HEK293 (cell line): ENCODE results near the gene CXCL6.

Experiments
- CTCF ChIA-PET: fragments of 350-600 bp; formaldehyde crosslinking; extraction: SDS; loops from one replicate; lab custom pipeline; 2021; ENCODE audit warnings: antibody characterized with exemption; lab: Yijun Ruan, JAX
- POLR2A ChIA-PET: fragments of 300-600 bp; formaldehyde crosslinking; extraction: SDS; loops from one replicate; lab custom pipeline; 2020; ENCODE audit warnings: antibody characterized with exemption, inconsistent platforms; lab: Yijun Ruan, JAX
- H3K27ac ChIP-seq: fragments of 200-500 bp; sonication (Bioruptor generic); 2 replicates; pipeline ENCODE4 v1.5.1; 2014; ENCODE audit warnings: low read depth, low read length, control low read depth, inconsistent platforms; ENCODE audit errors: extremely low read depth
- H3K36me3 ChIP-seq, 2 experiments: fragments of 200-500 bp in 1 of 2; sonication (Bioruptor generic) in 1 of 2; 1 replicate in 1 of 2; 2 replicates in 1 of 2; pipeline ENCODE4 v1.5.1; 2014 to 2017; ENCODE audit warnings: inconsistent platforms in 2 of 2, low read length in 2 of 2; ENCODE audit not compliant: control insufficient read depth in 2 of 2, insufficient read depth in 1 of 2
- H3K4me1 ChIP-seq: fragments of 200-500 bp; sonication (Bioruptor generic); 2 replicates; pipeline ENCODE4 v1.5.1; 2014; ENCODE audit warnings: mild to moderate bottlenecking, low read length, inconsistent platforms; ENCODE audit not compliant: control insufficient read depth, insufficient read depth
- H3K4me3 ChIP-seq: 2 replicates; pipeline ENCODE4 v1.5.1; 2011; ENCODE audit warnings: low read depth, mild to moderate bottlenecking, control low read depth, low read length, moderate library complexity
- H3K9me3 ChIP-seq: fragments of 200-500 bp; sonication (Bioruptor generic); 2 replicates; pipeline ENCODE4 v1.5.1; 2014; ENCODE audit warnings: low read depth, low read length, inconsistent platforms; ENCODE audit not compliant: control insufficient read depth, insufficient read depth
- GLI4 ChIP-seq: fragments of 450-650 bp; formaldehyde crosslinking; IDR thresholded peaks from 2 replicates; pipeline ENCODE4 v1.5.1; 2016; ENCODE audit warnings: missing biosample characterization, missing genetic modification characterization
- MYNN ChIP-seq: fragments of 450-650 bp; formaldehyde crosslinking; IDR thresholded peaks from 2 replicates; pipeline ENCODE4 v1.5.1; 2016; ENCODE audit warnings: missing biosample characterization, missing genetic modification characterization, borderline replicate concordance
- PRDM1 ChIP-seq: fragments of 450-650 bp; formaldehyde crosslinking; IDR thresholded peaks from 2 replicates; pipeline ENCODE4; 2016; ENCODE audit warnings: missing biosample characterization, missing genetic modification characterization
- SALL2 ChIP-seq: fragments of 450-650 bp; formaldehyde crosslinking; IDR thresholded peaks from 2 replicates; pipeline ENCODE4 v1.5.0; 2017; ENCODE audit warnings: missing biosample characterization, mild to moderate bottlenecking, missing genetic modification characterization, borderline replicate concordance
- TRIM28 ChIP-seq: IDR thresholded peaks from 2 replicates; pipeline ENCODE4 v1.6.1; 2011; ENCODE audit warnings: low read length, control low read depth, borderline replicate concordance
- WT1 ChIP-seq: fragments of 450-650 bp; formaldehyde crosslinking; IDR thresholded peaks from 2 replicates; pipeline ENCODE4 v1.5.1; 2016; ENCODE audit warnings: missing biosample characterization, missing genetic modification characterization
- ZBTB21 ChIP-seq: fragments of 450-650 bp; formaldehyde crosslinking; IDR thresholded peaks from 2 replicates; pipeline ENCODE4 v1.5.1; 2017; ENCODE audit warnings: missing biosample characterization, missing genetic modification characterization
- ZFP41 ChIP-seq: fragments of 450-650 bp; formaldehyde crosslinking; IDR thresholded peaks from 2 replicates; pipeline ENCODE4 v1.5.1; 2016; ENCODE audit warnings: missing biosample characterization, missing genetic modification characterization, borderline replicate concordance
- ZNF10 ChIP-seq: fragments of 450-650 bp; formaldehyde crosslinking; IDR thresholded peaks from 2 replicates; pipeline ENCODE4 v1.5.1; 2017; ENCODE audit warnings: missing biosample characterization, missing genetic modification characterization
- ZNF140 ChIP-seq: fragments of 450-650 bp; formaldehyde crosslinking; IDR thresholded peaks from 2 replicates; pipeline ENCODE4 v1.5.1; 2016; ENCODE audit warnings: missing biosample characterization, missing genetic modification characterization
- ZNF280D ChIP-seq: fragments of 450-650 bp; formaldehyde crosslinking; IDR thresholded peaks from 2 replicates; pipeline ENCODE4 v1.5.1; 2016; ENCODE audit warnings: missing biosample characterization, missing genetic modification characterization
- ZNF473 ChIP-seq: fragments of 450-650 bp; formaldehyde crosslinking; IDR thresholded peaks from 2 replicates; pipeline ENCODE4 v1.5.1; 2017; ENCODE audit warnings: missing biosample characterization, missing genetic modification characterization
- ZNF501 ChIP-seq: fragments of 450-650 bp; formaldehyde crosslinking; IDR thresholded peaks from 2 replicates; pipeline ENCODE4 v1.5.1; 2016; ENCODE audit warnings: missing biosample characterization, missing genetic modification characterization
- ZNF513 ChIP-seq: fragments of 450-650 bp; IDR thresholded peaks from 2 replicates; pipeline ENCODE4 v1.5.1; 2018; ENCODE audit warnings: missing biosample characterization, missing genetic modification characterization
- ZNF529 ChIP-seq: fragments of 450-650 bp; formaldehyde crosslinking; IDR thresholded peaks from 2 replicates; pipeline ENCODE4 v1.5.1; 2017; ENCODE audit warnings: missing genetic modification characterization, missing biosample characterization; ENCODE audit not compliant: insufficient replicate concordance
- ZNF555 ChIP-seq: fragments of 450-650 bp; formaldehyde crosslinking; conservative IDR thresholded peaks from 2 replicates; pipeline ENCODE4 v1.5.1; 2017; ENCODE audit warnings: missing biosample characterization, mild to moderate bottlenecking, missing genetic modification characterization, inconsistent platforms
- ZNF571 ChIP-seq: fragments of 450-650 bp; formaldehyde crosslinking; IDR thresholded peaks from 2 replicates; pipeline ENCODE4 v1.5.0; 2017; ENCODE audit warnings: missing biosample characterization, missing genetic modification characterization
- ZNF664 ChIP-seq: fragments of 450-650 bp; formaldehyde crosslinking; IDR thresholded peaks from 2 replicates; pipeline ENCODE4 v1.5.1; 2016; ENCODE audit warnings: missing biosample characterization, missing genetic modification characterization
- TF ChIP-seq, protein P1 (sequence below): fragments of 450-650 bp; formaldehyde crosslinking; IDR thresholded peaks from 2 replicates; pipeline ENCODE4 v1.5.1; 2016; ENCODE audit warnings: missing biosample characterization, missing genetic modification characterization
- TF ChIP-seq, protein P2 (sequence below): fragments of 450-650 bp; formaldehyde crosslinking; IDR thresholded peaks from 2 replicates; pipeline ENCODE4 v1.5.1; 2016; ENCODE audit warnings: missing biosample characterization, missing genetic modification characterization
- TF ChIP-seq, protein P3 (sequence below): fragments of 450-650 bp; formaldehyde crosslinking; IDR thresholded peaks from 2 replicates; pipeline ENCODE4 v1.5.1; 2016; ENCODE audit warnings: missing biosample characterization, missing genetic modification characterization
- TF ChIP-seq, protein P4 (sequence below): fragments of 450-650 bp; formaldehyde crosslinking; IDR thresholded peaks from 2 replicates; pipeline ENCODE4 v1.5.1; 2016; ENCODE audit warnings: missing biosample characterization, missing genetic modification characterization
- TF ChIP-seq, protein P5 (sequence below): fragments of 450-650 bp; formaldehyde crosslinking; IDR thresholded peaks from 2 replicates; pipeline ENCODE4 v1.5.1; 2017; ENCODE audit warnings: missing biosample characterization, missing genetic modification characterization

The CXCL6 gene

GRCh38 chr4:73868206-73869129 lies 32.0 kb downstream of the CXCL6 start:
- Histone ChIP-seq H3K36me3 (no peaks in the 10 kb centered on the region), H3K9me3 (no peaks in the 10 kb centered on the region), H3K4me1 (no peaks in the 10 kb centered on the region), H3K27ac (peak overlapping the region; percentile 46; the same call in 1 of the 2 replicates), H3K4me3 (peak overlapping the region; percentile 48)
- ChIA-PET POLR2A (no interaction called here), CTCF (interaction anchor here (0.5 to 1.0 kb wide), 6 partner anchors 17 to 230 kb away, joined by 3 to 5 read pairs (median 3); partner anchors contain the start of gene CXCL2)
- TF ChIP-seq ZNF501 (tag by site-specific recombination), result no peak
- TF ChIP-seq ZNF555 (tag by site-specific recombination), result no peak
- no peak for TF ChIP-seq ZNF529 (tag by site-specific recombination)
- TF ChIP-seq ZNF571, result no peak
- TF ChIP-seq, protein P1, sequence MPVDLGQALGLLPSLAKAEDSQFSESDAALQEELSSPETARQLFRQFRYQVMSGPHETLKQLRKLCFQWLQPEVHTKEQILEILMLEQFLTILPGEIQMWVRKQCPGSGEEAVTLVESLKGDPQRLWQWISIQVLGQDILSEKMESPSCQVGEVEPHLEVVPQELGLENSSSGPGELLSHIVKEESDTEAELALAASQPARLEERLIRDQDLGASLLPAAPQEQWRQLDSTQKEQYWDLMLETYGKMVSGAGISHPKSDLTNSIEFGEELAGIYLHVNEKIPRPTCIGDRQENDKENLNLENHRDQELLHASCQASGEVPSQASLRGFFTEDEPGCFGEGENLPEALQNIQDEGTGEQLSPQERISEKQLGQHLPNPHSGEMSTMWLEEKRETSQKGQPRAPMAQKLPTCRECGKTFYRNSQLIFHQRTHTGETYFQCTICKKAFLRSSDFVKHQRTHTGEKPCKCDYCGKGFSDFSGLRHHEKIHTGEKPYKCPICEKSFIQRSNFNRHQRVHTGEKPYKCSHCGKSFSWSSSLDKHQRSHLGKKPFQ, result no peak
- TF ChIP-seq ZNF513 (tag by site-specific recombination), result no peak
- TF ChIP-seq, protein P2, sequence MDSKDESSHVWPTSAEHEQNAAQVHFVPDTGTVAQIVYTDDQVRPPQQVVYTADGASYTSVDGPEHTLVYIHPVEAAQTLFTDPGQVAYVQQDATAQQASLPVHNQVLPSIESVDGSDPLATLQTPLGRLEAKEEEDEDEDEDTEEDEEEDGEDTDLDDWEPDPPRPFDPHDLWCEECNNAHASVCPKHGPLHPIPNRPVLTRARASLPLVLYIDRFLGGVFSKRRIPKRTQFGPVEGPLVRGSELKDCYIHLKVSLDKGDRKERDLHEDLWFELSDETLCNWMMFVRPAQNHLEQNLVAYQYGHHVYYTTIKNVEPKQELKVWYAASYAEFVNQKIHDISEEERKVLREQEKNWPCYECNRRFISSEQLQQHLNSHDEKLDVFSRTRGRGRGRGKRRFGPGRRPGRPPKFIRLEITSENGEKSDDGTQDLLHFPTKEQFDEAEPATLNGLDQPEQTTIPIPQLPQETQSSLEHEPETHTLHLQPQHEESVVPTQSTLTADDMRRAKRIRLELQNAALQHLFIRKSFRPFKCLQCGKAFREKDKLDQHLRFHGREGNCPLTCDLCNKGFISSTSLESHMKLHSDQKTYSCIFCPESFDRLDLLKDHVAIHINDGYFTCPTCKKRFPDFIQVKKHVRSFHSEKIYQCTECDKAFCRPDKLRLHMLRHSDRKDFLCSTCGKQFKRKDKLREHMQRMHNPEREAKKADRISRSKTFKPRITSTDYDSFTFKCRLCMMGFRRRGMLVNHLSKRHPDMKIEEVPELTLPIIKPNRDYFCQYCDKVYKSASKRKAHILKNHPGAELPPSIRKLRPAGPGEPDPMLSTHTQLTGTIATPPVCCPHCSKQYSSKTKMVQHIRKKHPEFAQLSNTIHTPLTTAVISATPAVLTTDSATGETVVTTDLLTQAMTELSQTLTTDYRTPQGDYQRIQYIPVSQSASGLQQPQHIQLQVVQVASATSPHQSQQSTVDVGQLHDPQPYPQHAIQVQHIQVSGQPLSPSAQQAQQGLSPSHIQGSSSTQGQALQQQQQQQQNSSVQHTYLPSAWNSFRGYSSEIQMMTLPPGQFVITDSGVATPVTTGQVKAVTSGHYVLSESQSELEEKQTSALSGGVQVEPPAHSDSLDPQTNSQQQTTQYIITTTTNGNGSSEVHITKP (tag by site-specific recombination), result 0 out of 2 replicates have a peak, but pooled peaks have one; percentile 42
- no peak for TF ChIP-seq MYNN (tag by site-specific recombination)
- TF ChIP-seq, protein P3, sequence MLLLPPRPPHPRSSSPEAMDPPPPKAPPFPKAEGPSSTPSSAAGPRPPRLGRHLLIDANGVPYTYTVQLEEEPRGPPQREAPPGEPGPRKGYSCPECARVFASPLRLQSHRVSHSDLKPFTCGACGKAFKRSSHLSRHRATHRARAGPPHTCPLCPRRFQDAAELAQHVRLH (tag by site-specific recombination), result no peak
- no peak for TF ChIP-seq PRDM1 (tag by site-specific recombination)
- no peak for TF ChIP-seq ZNF140 (tag by site-specific recombination)
- no peak for TF ChIP-seq ZFP41 (tag by site-specific recombination)
- no peak for TF ChIP-seq ZNF664 (tag by site-specific recombination)
- TF ChIP-seq SALL2, result no peak
- no peak for TF ChIP-seq ZNF280D (tag by site-specific recombination)
- TF ChIP-seq ZNF10 (tag by site-specific recombination), result 0 out of 2 replicates have a peak, but pooled peaks have one; percentile 16
- no peak for TF ChIP-seq GLI4 (tag by site-specific recombination)
- no peak for TF ChIP-seq ZBTB21 (tag by site-specific recombination)
- TF ChIP-seq TRIM28, result no peak
- TF ChIP-seq WT1, result no peak
- TF ChIP-seq, protein P4, sequence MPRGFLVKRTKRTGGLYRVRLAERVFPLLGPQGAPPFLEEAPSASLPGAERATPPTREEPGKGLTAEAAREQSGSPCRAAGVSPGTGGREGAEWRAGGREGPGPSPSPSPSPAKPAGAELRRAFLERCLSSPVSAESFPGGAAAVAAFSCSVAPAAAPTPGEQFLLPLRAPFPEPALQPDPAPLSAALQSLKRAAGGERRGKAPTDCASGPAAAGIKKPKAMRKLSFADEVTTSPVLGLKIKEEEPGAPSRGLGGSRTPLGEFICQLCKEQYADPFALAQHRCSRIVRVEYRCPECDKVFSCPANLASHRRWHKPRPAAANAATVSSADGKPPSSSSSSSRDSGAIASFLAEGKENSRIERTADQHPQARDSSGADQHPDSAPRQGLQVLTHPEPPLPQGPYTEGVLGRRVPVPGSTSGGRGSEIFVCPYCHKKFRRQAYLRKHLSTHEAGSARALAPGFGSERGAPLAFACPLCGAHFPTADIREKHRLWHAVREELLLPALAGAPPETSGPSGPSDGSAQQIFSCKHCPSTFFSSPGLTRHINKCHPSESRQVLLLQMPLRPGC (tag by site-specific recombination), result no peak
- no peak for TF ChIP-seq ZNF473 (tag by site-specific recombination)
- TF ChIP-seq, protein P5, sequence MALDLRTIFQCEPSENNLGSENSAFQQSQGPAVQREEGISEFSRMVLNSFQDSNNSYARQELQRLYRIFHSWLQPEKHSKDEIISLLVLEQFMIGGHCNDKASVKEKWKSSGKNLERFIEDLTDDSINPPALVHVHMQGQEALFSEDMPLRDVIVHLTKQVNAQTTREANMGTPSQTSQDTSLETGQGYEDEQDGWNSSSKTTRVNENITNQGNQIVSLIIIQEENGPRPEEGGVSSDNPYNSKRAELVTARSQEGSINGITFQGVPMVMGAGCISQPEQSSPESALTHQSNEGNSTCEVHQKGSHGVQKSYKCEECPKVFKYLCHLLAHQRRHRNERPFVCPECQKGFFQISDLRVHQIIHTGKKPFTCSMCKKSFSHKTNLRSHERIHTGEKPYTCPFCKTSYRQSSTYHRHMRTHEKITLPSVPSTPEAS (tag by site-specific recombination), result no peak
